Smooth muscle cell (in vitro differentiated cells): Measurements from ENCODE around the gene TACC3. TPM values are rescaled to one million over a fixed set of nuclear protein-coding genes. Genes with fewer than 3 reads are reported as not detected.

ENCODE experiments used
- DNase-seq: peaks from one replicate; lab custom pipeline; 2025; ENCODE audit not compliant: unreplicated experiment; lab: John Stamatoyannopoulos, UW
- H2AFZ ChIP-seq: fragments of 200-600 bp; sonication (generic); 2 replicates; pipeline ENCODE4 v1.6.0; 2016; ENCODE audit warnings: antibody characterized with exemption, low read depth, mild to moderate bottlenecking
- H3F3A ChIP-seq: fragments of 200-600 bp; sonication (generic); 2 replicates; pipeline ENCODE4 v1.6.0; 2017; ENCODE audit warnings: antibody characterized with exemption, low read depth
- H3K27ac ChIP-seq: fragments of 200-600 bp; sonication (generic); 2 replicates; pipeline ENCODE4 v1.5.1; 2016; ENCODE audit warnings: low read depth, mild to moderate bottlenecking
- H3K27me3 ChIP-seq: fragments of 200-600 bp; sonication (generic); 2 replicates; pipeline ENCODE4 v1.6.1; 2016; ENCODE audit warnings: low read depth, mild to moderate bottlenecking
- H3K36me3 ChIP-seq: fragments of 200-600 bp; sonication (generic); 2 replicates; pipeline ENCODE4 v1.5.1; 2016; ENCODE audit warnings: low read depth
- H3K4me1 ChIP-seq: fragments of 200-600 bp; sonication (generic); 2 replicates; pipeline ENCODE4 v1.5.1; 2016; ENCODE audit warnings: low read depth
- H3K4me2 ChIP-seq: fragments of 200-600 bp; sonication (generic); 2 replicates; pipeline ENCODE4 v1.6.0; 2016; ENCODE audit warnings: mild to moderate bottlenecking
- H3K4me3 ChIP-seq: fragments of 200-600 bp; sonication (generic); 2 replicates; pipeline ENCODE4 v1.5.1; 2016; ENCODE audit warnings: mild to moderate bottlenecking
- H3K79me2 ChIP-seq: fragments of 200-600 bp; sonication (generic); 2 replicates; pipeline ENCODE4 v1.6.0; 2016; ENCODE audit warnings: low read depth, mild to moderate bottlenecking
- H3K9ac ChIP-seq: fragments of 200-600 bp; sonication (generic); 2 replicates; pipeline ENCODE4 v1.6.0; 2016; ENCODE audit warnings: low read depth
- H3K9me3 ChIP-seq: fragments of 200-600 bp; sonication (generic); replicated peaks from 2 replicates; pipeline ENCODE4 v1.5.1; 2016; ENCODE audit warnings: low read depth
- H4K20me1 ChIP-seq: fragments of 200-600 bp; sonication (generic); 2 replicates; pipeline ENCODE4 v1.6.0; 2016; ENCODE audit warnings: low read depth
- CTCF ChIP-seq: fragments of 200-600 bp; sonication (generic); IDR thresholded peaks from 2 replicates; pipeline ENCODE4 v1.5.1; 2017; ENCODE audit warnings: borderline replicate concordance, mild to moderate bottlenecking, antibody characterized with exemption; ENCODE audit not compliant: insufficient read depth, poor library complexity, severe bottlenecking
- WGBS: methylation state at CpG from one replicate; pipeline ENCODE4 v1.1.7; 2016; ENCODE audit warnings: low lambda C conversion rate; 5-methylcytosine and 5-hydroxymethylcytosine counted together
- polyA plus RNA-seq: library from polyadenylated mRNA; unstranded; fragments of >200 nt; fragmentation: Nextera tagmentation; extraction: Ambion mirVana; gene quantifications from 2 replicates; pipeline ENCODE4 v1.2.1, GENCODE V29; 2016
- total RNA-seq: library from RNA; depleted of rRNA; stranded (reverse); fragments of >200 nt; gene quantifications from 2 replicates; pipeline ENCODE4 v1.2.3, GENCODE V29; 2014

TACC3 gene
- 4.0 and 19.4 TPM in 2 replicates for total RNA-seq
- polyA plus RNA-seq = 12.5 and 14.7 TPM in 2 replicates

DNA sequence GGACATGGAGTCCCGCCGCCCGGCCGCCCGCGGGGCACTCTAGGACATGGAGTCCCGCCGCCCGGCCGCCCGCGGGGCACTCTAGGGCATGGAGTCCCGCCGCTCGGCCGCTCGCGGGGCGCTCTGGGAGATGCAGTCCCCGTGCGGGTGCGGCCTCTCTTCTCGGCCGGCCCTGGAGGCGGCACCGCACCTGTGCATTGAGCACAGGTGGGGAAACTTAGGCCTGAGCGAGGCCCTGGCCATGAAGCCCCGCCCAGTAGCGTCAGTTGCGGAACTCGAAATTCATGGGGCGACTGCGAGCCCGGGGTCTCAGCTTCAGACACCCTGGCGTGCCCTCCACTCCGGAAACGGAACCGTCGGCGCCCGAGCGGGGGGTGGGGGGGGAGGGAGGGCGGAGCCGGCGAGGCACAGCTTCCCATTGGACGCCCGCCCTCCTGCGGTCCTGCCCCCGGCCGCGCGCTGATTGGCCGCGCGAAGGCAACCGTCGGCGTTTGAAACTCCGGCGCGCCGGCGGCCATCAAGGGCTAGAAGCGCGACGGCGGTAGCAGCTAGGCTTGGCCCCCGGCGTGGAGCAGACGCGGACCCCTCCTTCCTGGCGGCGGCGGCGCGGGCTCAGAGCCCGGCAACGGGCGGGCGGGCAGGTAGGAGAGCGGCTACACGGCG is at the start of gene TACC3, which contains the start of gene TMEM129:
Gene TACC3 (plus strand): TSS at position 519 of the 663 bp plus-strand sequence. CDS start 1,901 bp downstream, outside the sequence.
Gene TMEM129 (minus strand): TSS at position 321 of the 663 bp plus-strand sequence. CDS start 486 bp downstream, outside the sequence.
- H4K20me1 ChIP-seq = peaks cover 7% of the 10 kb centered on the region
- peak; percentile 81 for DNase-seq
- no peaks in the 10 kb centered on the region for H3K9me3 ChIP-seq
- H3K9ac ChIP-seq = peak within 1 kb of the TSS; percentile 47
- no peaks in the 10 kb centered on the region for H3K36me3 ChIP-seq
- under 1% methylated on average over 37 of the region's 83 CpGs for WGBS
- H3K27me3 ChIP-seq = no peaks in the 10 kb centered on the region
- peak within 1 kb of the TSS; percentile 84 for H3K4me3 ChIP-seq
- H3F3A ChIP-seq = no peaks in the 10 kb centered on the region
- H3K27ac ChIP-seq = peak within 1 kb of the TSS; percentile 53
- peaks cover 45% of the 10 kb centered on the region for H3K79me2 ChIP-seq
- peaks cover 8% of the 10 kb centered on the region for H3K4me1 ChIP-seq
- H3K4me2 ChIP-seq = peak within 1 kb of the TSS; percentile 99
- peak within 1 kb of the TSS; percentile 83 for H2AFZ ChIP-seq
- TF ChIP-seq CTCF = no peak

GRCh38 chr4:1673671-1674070 is 47.6 kb upstream of the TACC3 start:
- Histone ChIP-seq H3F3A (no peaks in the 10 kb centered on the region), H3K36me3 (no peaks in the 10 kb centered on the region), H3K4me2 (no peak overlapping the region), H3K79me2 (no peaks in the 10 kb centered on the region), H3K9ac (no peak overlapping the region), H4K20me1 (no peaks in the 10 kb centered on the region), H3K9me3 (no peaks in the 10 kb centered on the region), H3K27ac (no peak overlapping the region), H3K27me3 (no peaks in the 10 kb centered on the region), H2AFZ (no peak overlapping the region), H3K4me1 (no peaks in the 10 kb centered on the region), H3K4me3 (no peak overlapping the region)
- TF ChIP-seq CTCF = no peak
- 93% methylated on average over 20 of the region's 20 CpGs for WGBS
- DNase-seq = no peak

- H3K27ac ChIP-seq = no peak overlapping the region
- 73% methylated on average over 9 of the region's 9 CpGs for WGBS
- no peaks in the 10 kb centered on the region for H3K4me1 ChIP-seq
- no peak overlapping the region for H3K4me2 ChIP-seq
- no peaks in the 10 kb centered on the region for H4K20me1 ChIP-seq
- H3K36me3 ChIP-seq = no peaks in the 10 kb centered on the region
- no peaks in the 10 kb centered on the region for H3K79me2 ChIP-seq
- H3F3A ChIP-seq = no peaks in the 10 kb centered on the region
- H3K27me3 ChIP-seq = no peaks in the 10 kb centered on the region
- no peak overlapping the region for H3K4me3 ChIP-seq
- H3K9me3 ChIP-seq = no peaks in the 10 kb centered on the region
- H2AFZ ChIP-seq = no peak overlapping the region
- no peak for DNase-seq
- no peak overlapping the region for H3K9ac ChIP-seq
- no peak for TF ChIP-seq CTCF
Measured at GRCh38 chr4:1674682-1675081, 46.6 kb upstream of the TACC3 start.
